Breast epithelium (tissue), 4 donors: ENCODE measurements around the gene TMIE. TPM values are rescaled to one million over a fixed set of nuclear protein-coding genes. Genes with fewer than 3 reads are reported as not detected.
"Not testable (repeated sequence)": the region's sequence is repeated elsewhere in the genome, so short reads cannot be mapped to it uniquely, and the experiment has no call there.

Experiments used
- DNase-seq, 2 donors: peaks; one replicate each; pipeline ENCODE4 v3.0.0-alpha.2; 2019; ENCODE audit warnings: low spot score in 2 of 2
- H3K27ac ChIP-seq, 2 donors: fragments of 200-600 bp; sonication (generic) in 1 of 2; one replicate each; pipeline ENCODE4 v1.5.1; 2016 to 2019; ENCODE audit warnings: mild to moderate bottlenecking in 1 of 2
- H3K27me3 ChIP-seq, 2 donors: fragments of 200-600 bp; sonication (generic) in 1 of 2; one replicate each; pipeline versions ENCODE4 v1.5.1 to v1.6.0; 2017 to 2019; ENCODE audit warnings: control low read depth in 1 of 2, mild to moderate bottlenecking in 1 of 2
- H3K36me3 ChIP-seq: fragments of 200-600 bp; one replicate; pipeline ENCODE4 v1.5.1; 2019
- H3K4me1 ChIP-seq, 2 donors: fragments of 200-600 bp; sonication (generic); one replicate each; pipeline ENCODE4 v1.5.1; 2016 to 2019; ENCODE audit warnings: control low read depth in 1 of 2
- H3K4me3 ChIP-seq, 3 donors: fragments of 200-600 bp; sonication (generic); 1 replicate in 2 of 3; 2 replicates in 1 of 3; pipeline ENCODE4 v1.5.1; 2016 to 2019; ENCODE audit warnings: mild to moderate bottlenecking in 3 of 3, moderate library complexity in 2 of 3
- H3K9me3 ChIP-seq, 2 donors: fragments of 200-600 bp; sonication (generic) in 1 of 2; one replicate each; pipeline ENCODE4 v1.5.1; 2016 to 2019; ENCODE audit warnings: control low read depth in 1 of 2
- POLR2A ChIP-seq: fragments of 450-650 bp; IDR thresholded peaks from one replicate; pipeline ENCODE4 v1.6.1; 2016; ENCODE audit warnings: antibody characterized with exemption, mild to moderate bottlenecking, moderate library complexity
- POLR2AphosphoS5 ChIP-seq, 3 donors: sonication (generic); formaldehyde crosslinking; IDR thresholded peaks; one replicate each; pipeline ENCODE4 v1.6.1; 2017; ENCODE audit warnings: antibody characterized with exemption in 3 of 3
- intact Hi-C: fragments of 100-400 bp; cut with DNase I; formaldehyde crosslinking; loops from one replicate; pipeline ENCODE4 v1.15.1; 2023; ENCODE audit warnings: low total_unique reads
- total RNA-seq, 3 donors: library from RNA; depleted of rRNA; stranded (reverse); fragments of >200 nt; gene quantifications; one replicate each; pipeline ENCODE4 v1.1.0, GENCODE V29; 2016
- TF ChIP-seq, protein P1 (sequence below), 3 donors: fragments of 450-650 bp; IDR thresholded peaks; one replicate each; pipeline ENCODE4 v1.5.1; 2016 to 2017; ENCODE audit warnings: antibody characterized with exemption in 3 of 3, mild to moderate bottlenecking in 3 of 3, moderate library complexity in 3 of 3

TMIE gene
- total RNA-seq, 3 donors from 2014 or later = not detected

DNA sequence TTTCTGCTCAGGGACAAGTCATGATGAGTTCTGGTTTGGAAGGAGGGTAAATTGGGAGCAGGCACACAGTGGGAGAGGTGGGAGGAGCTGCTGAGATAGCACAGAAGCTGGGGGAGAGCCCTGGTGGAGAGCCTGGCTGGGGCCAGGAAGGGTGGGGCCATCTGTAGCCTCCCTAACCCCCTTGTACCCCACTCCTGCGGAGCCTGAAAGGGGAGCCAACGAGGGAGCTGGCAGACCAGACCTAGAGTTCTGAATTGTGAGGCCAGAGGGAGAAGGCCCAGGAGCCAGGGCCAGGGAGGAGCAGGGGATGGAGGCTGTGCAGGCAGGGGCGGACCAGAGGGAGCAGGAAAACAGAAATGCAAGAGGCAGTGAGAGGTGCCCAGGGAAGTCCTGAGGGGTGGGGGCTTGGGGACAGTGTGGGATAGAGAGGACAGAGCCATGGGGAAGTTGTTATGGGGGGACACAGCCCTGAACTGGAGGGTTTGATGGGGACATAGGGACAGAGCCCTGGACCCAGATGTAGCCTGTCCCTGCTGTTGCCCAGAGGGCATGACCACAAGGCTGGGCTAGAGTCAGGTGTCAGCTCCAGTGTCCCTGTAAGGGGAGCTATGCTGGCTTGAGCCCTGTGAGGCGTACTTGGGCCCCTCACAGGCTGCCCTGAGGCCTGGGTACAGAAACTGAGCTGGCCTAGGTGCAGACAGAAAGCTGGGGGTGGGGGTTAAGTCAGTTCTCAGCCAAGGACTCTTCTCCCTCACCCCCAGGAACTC lies 1.2 kb downstream of the TMIE start:
- no peak for DNase-seq
- no peaks in the 10 kb centered on the region for H3K27me3 ChIP-seq
- no peak overlapping the region for H3K4me3 ChIP-seq
- TF ChIP-seq POLR2AphosphoS5 (IDR thresholded peaks at IDR 0.05) (no peak), POLR2A (no peak)
- H3K9me3 ChIP-seq = no peaks in the 10 kb centered on the region
- H3K36me3 ChIP-seq = no peaks in the 10 kb centered on the region
- intact Hi-C loops = loop anchor here (10.0 kb wide), 1 partner anchor 192 kb away; no protein-coding TSS in a partner anchor
- no peak overlapping the region for H3K27ac ChIP-seq
- H3K4me1 ChIP-seq = peaks cover 4 to 10% of the 10 kb centered on the region in 2 donors

DNA sequence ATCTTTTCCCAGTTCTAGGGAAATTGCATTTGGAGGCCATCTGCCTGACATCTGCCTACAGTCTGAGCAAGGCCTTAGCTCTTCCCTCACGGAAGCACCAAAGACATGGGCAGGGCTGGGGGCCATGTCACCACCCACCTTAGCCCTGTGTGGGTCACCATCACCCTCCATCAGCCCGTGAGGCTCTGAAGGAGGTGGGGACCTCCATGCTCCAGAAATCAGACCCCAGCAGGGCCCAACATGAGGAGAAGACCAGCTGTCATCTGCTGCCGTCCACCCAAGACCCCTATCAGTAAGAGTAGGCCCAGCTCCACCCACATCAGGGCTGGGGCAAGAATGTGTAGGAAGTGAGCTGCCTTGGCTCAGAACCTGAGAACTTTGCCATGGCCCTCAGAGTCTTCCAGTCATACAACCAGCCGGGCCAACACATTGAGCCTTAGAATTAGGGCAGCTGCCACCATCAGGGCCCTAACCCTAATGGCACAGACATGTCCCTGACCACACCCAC lies 1.9 kb downstream of the TMIE start:
- Histone ChIP-seq H3K36me3 (no peaks in the 10 kb centered on the region), H3K27me3 (no peaks in the 10 kb centered on the region), H3K4me3 (no peak overlapping the region), H3K9me3 (no peaks in the 10 kb centered on the region), H3K4me1 (peaks cover 4 to 10% of the 10 kb centered on the region in 2 donors), H3K27ac (no peak overlapping the region)
- intact Hi-C loops = loop anchor here (10.0 kb wide), 1 partner anchor 192 kb away; no protein-coding TSS in a partner anchor
- DNase-seq = no peak
- TF ChIP-seq POLR2A (no peak), POLR2AphosphoS5 (IDR thresholded peaks at IDR 0.05) (no peak)
- TF ChIP-seq, protein P1, sequence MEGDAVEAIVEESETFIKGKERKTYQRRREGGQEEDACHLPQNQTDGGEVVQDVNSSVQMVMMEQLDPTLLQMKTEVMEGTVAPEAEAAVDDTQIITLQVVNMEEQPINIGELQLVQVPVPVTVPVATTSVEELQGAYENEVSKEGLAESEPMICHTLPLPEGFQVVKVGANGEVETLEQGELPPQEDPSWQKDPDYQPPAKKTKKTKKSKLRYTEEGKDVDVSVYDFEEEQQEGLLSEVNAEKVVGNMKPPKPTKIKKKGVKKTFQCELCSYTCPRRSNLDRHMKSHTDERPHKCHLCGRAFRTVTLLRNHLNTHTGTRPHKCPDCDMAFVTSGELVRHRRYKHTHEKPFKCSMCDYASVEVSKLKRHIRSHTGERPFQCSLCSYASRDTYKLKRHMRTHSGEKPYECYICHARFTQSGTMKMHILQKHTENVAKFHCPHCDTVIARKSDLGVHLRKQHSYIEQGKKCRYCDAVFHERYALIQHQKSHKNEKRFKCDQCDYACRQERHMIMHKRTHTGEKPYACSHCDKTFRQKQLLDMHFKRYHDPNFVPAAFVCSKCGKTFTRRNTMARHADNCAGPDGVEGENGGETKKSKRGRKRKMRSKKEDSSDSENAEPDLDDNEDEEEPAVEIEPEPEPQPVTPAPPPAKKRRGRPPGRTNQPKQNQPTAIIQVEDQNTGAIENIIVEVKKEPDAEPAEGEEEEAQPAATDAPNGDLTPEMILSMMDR (IDR thresholded peaks at IDR 0.05) = no peak

DNA sequence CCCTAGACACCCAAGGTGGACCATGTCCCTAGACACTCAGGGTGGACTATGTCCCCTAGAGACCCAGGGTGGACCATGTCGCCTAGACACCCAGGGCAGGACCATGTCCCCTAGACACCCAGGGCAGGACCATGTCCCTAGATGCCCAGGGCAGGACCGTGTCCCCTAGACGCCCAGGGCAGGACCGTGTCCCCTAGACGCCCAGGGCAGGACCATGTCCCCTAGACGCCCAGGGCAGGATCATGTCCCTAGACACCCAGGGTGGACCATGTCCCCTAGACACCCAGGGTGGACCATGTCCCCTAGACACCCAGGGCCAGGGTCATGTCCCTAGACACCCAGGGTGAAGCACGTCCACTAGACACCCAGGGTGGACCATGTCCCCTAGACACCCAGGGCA lies 3.2 kb downstream of the TMIE start:
- not testable (repeated sequence) for H3K9me3 ChIP-seq

DNA sequence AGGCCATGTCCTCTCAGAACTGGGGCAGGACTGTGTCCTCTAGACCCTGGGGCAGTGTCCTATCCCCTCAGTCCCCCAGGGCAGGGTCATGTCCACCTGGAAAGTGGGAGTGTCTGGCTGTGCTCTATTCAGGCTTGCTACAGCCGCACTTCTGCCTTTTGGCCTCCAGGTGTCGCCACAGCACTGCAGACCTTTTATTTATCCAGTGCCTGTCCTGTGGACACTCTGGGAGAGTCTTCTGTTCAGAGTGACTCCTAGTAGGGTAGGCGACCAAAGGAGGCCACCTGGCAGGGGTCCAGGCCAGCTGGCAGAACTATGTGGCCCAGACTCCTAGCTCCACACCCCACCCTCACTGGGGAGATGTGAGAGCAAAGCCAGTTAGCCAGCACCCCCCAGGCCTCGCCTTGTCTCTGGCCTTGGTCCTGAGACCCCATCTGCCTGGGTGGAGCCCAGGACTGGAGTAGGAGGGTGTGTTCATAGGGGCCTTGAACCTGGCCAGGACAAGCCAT lies 3.9 kb downstream of the TMIE start:
- H3K9me3 ChIP-seq = no peaks in the 10 kb centered on the region
- H3K27ac ChIP-seq = no peak overlapping the region
- no peaks in the 10 kb centered on the region for H3K36me3 ChIP-seq
- DNase-seq = peak; percentile 69 to 80
- TF ChIP-seq POLR2A (no peak), POLR2AphosphoS5 (IDR thresholded peaks at IDR 0.05) (no peak)
- TF ChIP-seq, protein P1 (IDR thresholded peaks at IDR 0.05) = peak; percentile 97
- H3K4me3 ChIP-seq = no peak overlapping the region
- peaks cover 4 to 10% of the 10 kb centered on the region in 2 donors for H3K4me1 ChIP-seq
- intact Hi-C loops = loop anchor here (10.0 kb wide), 1 partner anchor 190 kb away; no protein-coding TSS in a partner anchor
- no peaks in the 10 kb centered on the region for H3K27me3 ChIP-seq

More for the DNA sequence above, 3.2 kb downstream of the TMIE start:
- H3K4me3 ChIP-seq, H3K27ac ChIP-seq, H3K27me3 ChIP-seq, DNase-seq, H3K36me3 ChIP-seq: not testable (repeated sequence)
- peaks cover 4 to 10% of the 10 kb centered on the region in 2 donors for H3K4me1 ChIP-seq
- intact Hi-C loops = loop anchor here (10.0 kb wide), 1 partner anchor 190 kb away; no protein-coding TSS in a partner anchor

DNA sequence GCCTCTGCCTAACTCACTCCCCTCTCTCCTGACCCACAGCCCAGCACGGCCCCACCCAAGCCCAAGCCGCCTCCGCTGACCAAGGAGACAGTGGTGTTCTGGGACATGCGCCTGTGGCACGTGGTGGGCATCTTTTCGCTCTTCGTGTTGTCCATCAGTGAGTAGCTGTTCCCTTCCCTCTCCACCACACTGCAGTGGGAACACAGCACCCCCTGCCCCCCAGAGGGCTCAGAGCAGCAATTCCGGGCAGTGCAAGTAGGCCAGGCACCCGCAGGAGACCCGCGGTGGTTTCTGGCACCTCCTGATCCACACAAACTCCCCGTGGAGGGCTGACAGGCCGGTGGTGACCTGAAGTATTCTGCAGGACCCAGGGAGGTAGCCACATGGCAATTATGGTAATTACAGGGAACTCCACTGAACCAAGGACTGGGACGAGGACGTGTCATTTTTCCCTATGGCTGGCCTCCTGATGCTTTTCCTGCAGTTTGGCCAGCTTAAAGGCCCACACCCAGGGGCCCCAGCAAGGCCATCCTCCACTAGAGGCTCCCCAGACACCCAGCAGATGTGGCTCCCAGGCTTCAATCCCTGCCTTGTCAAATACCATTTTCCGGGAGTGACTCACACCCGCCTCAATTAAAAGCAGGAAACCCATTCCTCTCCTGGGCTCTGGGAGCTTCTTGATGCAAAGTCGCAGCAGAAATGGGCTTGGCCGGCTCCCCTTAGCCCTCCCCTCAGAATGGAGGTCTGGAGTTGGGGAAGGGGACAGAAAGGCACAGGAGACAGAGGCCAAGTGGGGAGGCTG lies 4.8 kb downstream of the TMIE start:
- Histone ChIP-seq H3K4me1 (peaks cover 4 to 7% of the 10 kb centered on the region in 2 donors), H3K27me3 (no peaks in the 10 kb centered on the region), H3K4me3 (no peak overlapping the region), H3K27ac (no peak overlapping the region), H3K36me3 (no peaks in the 10 kb centered on the region), H3K9me3 (no peaks in the 10 kb centered on the region)
- intact Hi-C loops = loop anchor here (10.0 kb wide), 1 partner anchor 189 kb away; no protein-coding TSS in a partner anchor
- TF ChIP-seq, protein P1 (IDR thresholded peaks at IDR 0.05) = no peak
- no peak for TF ChIP-seq POLR2A
- no peak for DNase-seq
